Right renal cortex interstitium (tissue), 3 donors: ENCODE data around the gene TREH. TPM values are rescaled to one million over a fixed set of nuclear protein-coding genes. Genes with fewer than 3 reads are reported as not detected.
A peak's percentile ranks its signal among the peaks of the same experiment; 100 is the strongest.

Experiments used
- DNase-seq, 3 donors: peaks; one replicate each; pipeline ENCODE4 v3.0.0-alpha.2; 2013; ENCODE audit warnings: low read depth in 3 of 3, low spot score in 2 of 3
- polyA plus RNA-seq, 3 donors: library from polyadenylated mRNA; unstranded; fragments of 120-200 nt; gene quantifications; one replicate each; pipeline ENCODE4 v1.2.1, GENCODE V29; 2013; ENCODE audit not compliant: insufficient read length in 3 of 3

The TREH gene
- polyA plus RNA-seq, 3 donors: 0.64 to 1.8 (median 0.75) TPM

DNA sequence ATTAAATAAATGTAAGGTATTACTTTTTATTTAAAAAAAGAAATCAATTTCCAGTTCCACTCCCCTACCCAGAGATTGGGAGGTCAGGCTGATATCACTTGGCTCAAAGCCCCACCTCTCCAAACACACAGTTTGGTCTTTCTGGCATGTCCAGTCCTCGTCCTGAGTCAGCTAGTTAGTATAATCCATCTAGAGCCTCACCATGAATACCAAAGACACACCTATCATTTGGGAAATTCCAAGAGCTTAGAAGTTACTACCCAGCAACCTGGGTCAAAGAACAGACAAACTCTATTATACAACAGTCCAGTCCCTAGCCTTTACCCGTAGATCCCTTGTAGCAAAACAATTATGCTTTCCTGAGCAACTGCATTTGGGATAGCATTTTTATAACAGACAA lies 9.4 kb downstream of the TREH start:
- no peak for DNase-seq

DNA sequence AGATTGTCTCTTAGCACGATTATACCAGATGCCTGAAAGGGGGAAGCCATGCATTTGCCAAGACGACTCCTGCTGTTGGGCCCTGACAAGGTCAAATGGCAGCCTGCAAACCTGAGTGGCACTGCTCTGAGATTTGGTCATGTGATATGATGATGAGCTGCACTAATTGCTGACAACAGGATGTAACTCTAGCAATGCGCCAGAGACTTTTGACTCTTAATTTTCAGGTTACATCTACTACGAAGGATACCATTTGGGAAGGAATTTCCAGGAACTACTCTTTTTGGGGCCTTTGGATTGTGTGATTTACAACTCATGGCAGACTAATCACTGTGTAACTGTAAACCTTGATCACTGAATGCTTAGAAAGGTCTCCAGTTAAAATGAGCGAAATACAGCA lies 13.1 kb downstream of the TREH start:
- DNase-seq: peak in 1 of 3 donors; percentile 38

DNA sequence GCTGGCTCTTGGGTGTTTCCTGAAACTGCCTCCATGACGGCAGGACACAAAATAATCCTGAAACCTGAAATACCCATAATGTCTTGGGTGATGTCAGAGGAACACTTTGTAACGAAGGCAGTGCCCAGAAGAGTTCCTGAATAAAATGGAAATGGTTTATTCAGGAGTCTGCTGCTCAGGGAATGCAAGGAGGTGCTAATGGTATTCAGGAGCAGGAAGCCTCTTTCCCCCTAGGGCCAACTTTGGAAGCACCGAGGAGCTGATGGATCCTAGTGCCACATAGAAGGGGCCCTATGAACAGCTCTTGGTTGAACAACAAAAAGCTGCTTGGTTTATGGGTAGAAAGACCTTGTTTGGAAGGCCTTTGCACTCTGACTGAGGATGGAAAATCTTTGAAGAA lies 15.5 kb downstream of the TREH start:
- no peak for DNase-seq

DNA sequence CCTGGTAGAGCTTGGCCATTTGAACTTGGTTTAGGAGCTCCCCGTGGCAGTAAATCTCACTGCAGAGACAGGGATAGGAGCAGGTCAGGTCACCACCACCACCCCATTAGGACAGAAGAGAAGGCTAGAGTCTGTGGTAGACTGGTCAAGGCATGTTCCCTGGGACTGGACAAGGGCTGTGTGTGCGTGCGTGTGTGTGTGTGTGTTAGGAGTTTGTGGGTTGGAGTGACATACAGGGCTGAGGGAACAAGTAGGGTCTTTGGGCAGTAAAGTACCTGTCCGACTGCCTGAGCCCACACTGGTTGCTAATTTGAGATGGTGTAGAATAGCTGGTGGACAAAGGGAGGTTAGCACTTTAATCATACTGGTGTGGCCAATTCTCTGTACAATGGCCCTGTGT lies 16.1 kb downstream of the TREH start:
- DNase-seq: no peak

DNA sequence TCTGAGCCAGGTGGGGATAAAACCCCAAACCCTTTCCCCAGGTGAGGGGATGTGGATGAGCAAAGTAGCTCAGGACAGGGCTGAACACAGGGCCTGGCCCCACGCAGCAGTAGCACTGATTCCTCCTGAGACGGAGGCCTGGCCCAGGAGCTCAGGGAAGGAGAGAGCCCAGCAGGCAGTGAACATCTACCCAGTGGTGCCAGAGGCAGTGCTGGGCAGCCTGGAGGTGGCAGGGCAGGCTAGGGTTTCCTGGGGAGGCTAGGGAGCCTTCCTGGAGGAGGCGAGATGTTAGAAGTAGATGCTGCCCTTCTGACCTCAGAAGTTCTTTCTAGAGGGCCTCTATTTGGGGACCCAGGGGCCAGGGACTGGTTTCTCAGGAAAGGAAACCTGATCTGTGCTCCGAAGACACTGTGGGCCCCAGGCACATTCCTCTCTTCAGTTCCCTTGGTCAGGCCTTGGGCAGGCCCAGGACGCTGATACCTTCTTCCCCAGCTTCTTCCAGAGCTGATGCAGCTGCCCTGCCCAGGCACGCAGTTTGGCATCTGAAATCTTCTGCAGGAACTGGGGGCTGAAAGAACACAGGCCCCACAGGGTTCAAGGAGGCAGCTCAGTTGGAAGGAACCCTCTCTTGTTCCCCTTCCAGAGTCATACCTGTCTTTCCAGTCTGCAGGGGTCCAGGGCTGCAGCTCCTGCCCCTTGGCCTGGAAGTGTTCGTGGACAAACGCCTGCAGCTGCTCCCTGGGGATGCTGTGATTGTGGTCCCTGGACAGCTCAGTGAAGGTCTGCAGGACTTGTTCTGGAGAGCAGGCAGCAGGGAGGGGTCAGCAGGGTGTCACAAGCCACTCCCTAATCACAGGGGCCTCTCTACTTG lies 16.8 kb downstream of the TREH start:
- no peak for DNase-seq

DNA sequence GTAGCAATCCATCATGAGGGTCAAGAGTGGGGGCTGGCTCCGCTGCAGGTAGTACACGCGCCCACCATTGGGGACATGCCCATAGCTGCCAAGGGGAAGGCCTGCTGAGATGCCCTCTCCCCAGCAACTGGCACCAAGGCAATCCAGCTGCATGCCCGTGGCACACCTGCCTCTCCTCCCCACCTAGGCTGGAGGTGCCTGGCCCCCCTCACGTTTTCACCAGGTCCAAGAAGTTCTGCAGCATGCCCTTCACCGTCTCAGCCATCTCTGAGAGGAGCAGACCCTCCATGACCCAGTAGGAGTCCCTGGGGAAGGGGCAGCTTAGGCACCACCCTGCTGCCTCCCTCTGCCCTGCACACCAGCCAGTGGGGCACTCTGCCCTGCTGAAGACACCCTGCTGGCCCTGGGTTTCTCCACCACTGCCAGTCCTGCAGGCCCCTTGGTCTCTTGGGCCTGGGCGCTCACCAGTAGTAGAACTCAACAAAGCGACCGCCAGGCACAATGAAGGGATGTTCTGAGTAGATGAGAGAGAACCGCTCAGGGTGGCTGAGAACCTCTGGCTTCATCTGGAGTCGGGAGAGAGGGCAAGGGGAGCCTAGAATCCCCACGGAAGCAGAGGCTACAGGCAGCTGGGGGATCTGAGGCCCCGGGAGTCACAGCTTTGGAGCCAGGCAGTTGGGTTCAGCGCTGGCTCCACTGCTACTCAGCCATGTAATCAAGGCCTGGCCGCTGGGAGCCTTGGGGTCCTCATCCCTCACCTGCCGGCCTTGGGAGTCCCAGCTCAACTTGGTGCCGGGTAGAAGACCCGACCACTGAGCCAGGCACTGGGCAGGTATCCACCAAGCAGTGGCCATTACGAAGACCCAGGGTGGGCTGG lies 17.8 kb downstream of the TREH start:
- DNase-seq: no peak

DNA sequence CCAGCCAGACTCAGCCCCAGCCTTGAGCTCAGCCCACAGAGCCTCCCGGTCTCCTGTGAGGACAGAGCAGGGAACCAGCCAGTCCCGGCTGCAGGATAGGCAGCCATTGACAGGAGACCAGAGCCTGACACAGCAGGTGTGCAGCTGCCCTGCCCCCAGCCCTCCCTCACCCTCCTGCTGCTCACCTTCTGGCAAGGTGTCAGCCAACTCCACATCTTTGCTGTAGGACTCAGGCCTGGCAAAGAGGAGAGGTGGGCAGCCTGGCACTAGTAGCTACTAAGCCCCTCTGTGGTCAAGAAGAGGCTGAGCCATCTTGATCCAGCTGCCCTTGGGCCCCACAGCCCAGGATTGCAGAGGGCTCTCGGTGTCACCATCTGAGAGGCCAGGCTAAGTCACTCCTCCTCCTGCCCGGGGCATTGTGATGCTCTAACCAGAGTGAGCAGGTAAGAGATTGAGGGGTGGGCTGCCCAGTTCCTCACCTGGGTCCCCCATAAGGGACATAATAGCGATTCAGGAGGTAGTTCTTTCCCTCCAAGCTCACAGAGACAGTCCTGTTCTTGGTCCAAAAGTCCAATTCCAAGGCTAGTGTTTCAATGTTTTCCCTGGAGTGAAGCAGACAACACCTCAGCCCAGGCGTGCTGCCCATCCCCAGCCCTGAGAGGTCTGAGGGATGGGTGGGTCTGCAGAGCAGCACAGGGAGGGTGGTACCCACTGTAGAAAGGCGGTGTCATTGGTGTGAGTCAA lies 18.6 kb downstream of the TREH start:
- no peak for DNase-seq

DNA sequence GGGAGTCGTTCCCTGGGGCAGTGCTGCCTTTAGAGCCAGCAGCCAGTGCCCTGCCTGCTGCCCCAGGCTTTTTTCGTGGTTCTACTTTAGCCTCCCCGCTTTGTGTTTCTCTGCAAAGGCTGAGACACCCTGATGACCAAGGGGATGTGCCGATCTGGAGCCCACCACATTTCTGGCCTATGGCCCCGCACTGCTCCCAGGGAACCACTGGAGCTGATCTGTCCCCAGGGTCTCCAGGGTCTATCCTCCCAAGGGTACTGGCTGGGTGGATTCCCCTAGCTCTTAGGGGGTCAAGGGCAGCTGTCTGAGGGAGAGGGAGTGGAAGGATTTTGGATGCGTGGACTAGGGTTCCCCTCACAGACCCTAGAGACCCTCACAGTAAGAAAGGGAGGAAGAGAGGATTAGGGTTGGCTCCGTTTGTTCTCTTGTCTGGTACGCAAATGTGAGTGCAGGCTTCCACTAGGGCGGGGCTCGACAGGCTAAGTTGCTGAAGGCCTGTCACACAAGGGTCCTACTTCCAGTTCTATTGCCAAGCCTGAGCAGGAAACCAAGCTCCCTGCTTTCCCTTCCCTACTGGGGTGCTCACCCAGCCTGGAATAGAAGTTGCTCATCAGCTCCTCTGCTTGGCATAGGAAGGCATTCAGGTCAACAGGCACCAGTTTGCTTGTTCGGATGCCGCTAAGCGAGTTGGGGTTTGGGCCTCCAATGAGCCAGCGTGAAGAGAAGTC lies 19.3 kb downstream of the TREH start:
- DNase-seq: no peak

DNA sequence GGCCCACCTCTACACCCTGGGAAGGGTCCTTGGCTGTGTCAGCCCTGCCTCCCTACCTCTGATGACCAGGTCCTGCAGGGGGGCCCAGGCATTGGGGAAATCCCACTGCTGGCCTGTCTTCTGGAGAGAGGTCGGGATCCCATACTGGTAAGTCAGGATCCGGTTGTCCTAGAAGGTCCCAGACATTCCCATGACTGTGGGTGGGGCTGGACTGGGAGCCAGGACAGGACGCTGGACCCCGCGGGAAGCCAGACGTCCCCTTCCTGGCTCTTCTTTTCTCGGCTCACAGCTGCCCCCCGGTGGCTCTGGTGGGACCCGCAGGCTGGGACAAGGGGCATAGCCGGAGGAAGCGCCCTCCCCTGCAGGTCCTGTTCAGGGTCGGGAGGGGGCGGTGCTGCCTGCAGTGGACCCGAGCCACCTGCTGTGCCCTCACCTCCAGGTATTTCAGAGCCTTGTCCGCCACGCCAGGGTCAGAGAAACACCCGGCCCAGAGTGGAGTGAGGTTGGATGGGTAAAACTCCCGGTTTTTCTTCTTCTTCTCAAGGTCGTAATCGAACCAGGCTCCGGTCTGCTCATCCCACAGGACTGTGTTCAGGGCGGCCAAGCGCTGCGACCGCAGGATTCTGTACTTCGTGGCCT lies 20.0 kb downstream of the TREH start:
- peak in 2 of 3 donors; percentile 75 to 82 for DNase-seq

DNA sequence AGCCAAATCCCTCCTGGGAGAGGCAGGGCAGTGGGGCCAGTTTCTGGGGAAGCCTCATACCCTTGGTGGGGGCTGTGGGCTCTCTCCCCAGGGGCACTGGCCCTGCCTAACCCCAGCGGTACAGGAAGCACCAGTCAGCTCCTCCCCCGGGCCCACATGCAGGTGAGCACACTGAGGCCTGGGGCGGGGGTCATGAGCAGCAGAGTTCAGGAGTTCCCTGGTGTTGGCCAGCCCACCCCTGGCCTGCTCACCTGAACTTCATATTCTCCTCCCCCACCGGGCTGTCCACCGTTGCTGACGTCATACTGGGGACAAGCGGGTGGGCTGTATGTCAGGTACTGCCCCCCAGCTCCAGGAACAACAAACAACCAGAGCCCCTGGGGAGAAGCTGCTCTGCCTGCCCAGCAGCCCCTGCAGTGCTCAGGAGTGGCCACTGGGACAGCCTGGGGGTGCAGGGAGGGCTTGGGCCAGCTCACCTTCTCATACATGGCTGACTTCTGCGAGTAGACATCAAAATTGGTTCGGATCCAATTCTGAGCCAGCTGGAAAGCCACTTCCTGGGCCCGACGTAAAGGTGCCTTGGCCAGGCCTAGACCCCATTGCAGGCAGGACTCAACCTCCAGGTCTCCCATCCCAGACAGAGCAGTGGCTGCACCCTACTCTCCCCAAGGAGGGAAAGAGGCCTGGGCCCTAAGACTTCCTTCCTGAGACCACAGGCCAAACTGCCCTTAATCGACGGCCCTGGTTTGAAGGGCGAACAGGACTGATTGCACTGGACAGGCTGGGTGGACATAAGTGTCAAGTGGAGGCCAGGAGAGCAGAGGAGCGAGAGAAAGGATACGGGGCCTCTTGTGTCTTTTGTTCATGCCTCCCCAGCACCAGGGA lies 20.8 kb downstream of the TREH start:
- DNase-seq: no peak

DNA sequence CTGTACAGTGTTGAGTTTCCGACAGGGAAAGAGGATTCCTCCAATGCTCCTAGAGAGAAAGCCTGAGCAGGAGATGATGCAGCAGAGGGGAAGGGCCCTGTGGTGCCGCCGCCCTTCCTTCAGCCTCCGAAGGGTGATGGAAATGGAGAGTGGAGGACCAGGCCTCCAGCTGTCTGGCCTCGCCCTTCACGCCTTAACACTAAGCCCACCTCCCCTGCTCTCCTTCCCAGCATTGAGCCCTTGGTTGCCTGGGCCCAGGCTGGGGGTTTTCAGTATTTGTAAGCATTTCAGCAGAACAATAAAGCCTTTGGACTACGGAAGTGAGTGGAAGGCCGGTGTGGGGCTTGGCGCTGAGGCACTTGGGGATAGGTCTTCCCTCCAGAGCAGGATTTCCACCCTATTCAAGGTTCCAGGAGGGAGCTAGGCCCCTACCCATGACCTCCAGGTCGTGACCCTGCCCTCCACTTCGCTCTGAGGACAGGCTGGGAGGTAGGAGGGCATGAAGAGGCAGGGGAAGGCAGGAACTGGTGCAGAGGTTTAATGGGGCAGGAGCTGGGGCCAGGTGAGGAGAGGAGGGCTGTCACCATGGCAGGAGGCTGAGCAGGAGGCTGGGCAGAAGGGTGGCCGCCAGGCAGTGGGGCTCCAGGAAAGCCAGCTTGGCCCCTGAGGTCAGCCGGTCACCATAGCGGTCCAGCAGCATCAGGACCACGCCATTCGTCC lies 21.6 kb downstream of the TREH start:
- DNase-seq: no peak

DNA sequence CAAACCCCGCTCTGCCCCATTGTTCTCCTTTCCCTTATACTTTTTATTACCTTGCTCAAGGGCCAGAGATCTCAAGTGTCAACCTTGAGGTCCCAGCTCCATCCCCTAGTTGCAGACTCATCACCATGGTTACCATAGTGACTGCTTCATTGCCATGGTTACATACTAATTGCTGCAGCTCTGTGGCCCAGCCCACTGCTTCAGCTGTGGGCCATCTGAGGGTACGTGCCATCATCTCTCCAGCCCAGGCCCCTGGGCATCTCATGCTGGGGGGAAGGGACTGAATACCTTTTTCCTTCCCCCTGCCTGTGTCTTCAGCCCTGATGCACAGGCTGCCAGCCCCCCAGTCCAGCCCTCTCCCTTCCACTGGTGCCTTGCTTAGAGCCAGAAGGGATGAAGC lies 22.2 kb downstream of the TREH start:
- DNase-seq: no peak

DNA sequence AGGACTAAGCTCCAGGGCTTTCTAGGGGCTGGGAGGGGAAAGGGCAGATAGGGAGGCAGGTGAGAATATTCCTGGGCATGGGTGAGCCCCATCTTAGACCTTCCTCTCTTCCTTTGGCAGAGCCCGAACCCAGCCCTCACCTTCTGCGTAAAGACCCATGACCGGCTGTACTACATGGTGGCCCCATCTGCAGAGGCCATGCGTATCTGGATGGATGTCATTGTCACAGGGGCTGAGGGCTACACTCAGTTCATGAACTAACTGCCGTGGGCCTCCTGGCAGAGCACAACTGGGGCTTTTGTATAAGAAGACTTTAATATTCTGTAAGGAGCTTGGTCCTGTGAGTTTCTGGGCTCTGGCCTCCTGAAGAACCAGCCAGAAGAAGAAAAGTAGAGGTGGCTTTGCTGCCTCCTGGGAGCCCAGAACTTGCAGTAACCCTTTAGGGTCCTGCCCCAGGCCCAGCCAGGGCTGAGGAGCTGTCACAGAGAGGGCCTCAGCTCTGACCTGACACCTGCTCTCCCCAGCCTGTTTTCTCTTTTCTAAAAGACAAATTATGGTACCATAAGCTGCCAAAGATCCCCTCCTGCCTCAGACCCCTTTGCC lies 22.8 kb downstream of the TREH start:
- no peak for DNase-seq

DNA sequence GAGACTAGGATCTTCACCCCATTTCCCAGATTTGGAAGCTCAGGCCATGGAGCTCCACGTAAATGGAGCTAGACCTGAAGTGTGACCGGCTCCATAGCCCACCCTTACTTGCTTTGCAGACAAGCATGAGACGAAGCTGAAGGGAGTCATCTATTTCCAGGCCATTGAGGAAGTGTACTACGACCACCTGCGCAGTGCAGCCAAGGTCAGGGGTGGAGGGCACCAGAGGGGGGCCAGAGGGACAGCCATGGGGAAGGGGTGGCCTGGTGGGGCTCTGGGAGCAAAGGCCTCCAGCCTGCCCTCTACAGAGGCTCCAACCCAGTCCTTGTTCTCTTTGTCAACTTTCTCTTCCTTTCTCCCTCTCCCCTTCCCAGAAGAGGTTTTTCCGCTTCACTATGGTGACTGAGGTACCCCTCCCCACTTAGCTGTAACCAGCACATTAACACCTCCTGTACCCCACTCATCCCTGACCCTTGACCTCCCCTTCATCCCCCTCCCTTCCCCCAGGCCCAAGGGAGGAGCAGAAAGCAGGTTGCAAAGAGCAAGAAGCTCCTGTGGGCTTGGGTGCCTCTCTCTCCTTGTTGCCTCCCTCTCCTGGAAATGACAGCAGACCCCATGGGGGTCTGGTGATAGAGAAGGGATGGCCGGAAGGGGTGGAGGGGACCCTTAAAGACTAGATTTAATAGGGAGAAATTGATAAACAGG lies 23.8 kb downstream of the TREH start:
- DNase-seq: no peak

DNA sequence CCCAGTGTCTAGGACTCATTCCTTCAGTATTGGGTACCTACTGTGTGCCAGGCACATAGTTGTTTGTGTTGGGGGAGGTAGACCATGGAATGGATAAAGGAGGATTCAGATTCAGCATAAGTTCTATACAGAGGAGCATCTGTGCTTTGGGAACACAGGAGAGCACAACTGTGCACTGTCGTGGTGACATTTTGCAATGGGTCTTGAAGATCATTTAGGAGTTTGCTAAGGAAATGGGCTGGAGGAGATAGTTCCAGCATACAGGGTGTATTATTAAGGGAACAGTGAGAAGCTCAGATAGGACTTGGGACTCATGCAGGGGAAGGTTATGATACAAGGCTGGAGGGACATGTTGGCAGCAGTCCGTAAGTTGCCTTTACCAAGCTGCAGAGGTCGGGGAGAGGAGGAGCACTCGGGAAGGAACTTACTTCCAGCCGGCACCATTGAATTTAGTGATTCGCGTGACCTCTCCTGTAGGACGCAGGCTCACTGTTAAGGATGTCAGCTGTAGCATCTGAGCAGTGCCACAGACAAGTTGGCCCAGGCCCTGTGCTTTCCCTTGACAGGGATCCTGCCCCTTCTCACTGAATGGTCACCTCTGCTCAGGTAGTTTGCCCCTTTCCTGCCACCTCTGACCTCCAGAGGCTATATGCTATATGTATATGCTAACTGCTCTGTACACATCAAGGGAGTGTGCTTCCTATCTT lies 25.6 kb downstream of the TREH start:
- DNase-seq: no peak

DNA sequence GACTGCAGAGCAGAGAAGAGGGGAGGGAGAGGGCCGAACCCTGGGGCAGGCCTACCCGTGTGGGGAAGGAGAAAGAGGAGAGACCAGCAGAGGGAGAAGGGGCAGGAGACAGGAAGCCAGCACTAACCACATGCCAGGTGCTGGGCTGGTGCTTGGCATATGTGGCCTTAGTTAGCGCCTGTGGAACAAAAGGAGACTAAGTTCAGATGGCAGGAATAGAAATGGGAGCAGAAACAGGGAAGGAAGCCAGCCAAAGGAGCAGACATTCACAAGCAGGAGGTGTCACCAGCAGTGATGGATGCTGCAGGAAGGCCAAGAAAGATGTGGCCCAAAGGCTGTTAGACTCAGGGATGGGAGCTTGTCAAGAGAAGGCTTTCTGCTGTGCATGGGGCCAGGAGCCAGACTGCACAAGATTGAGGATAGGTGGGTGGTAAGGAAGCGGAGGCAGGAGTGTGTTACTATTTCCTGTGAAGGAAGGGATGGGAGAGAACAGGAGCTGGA lies 26.7 kb downstream of the TREH start:
- DNase-seq: no peak
